ENCODE data around the gene GLT1D1.

GLT1D1 gene

GRCh38 chr12:128970110-128970509 is 116.8 kb downstream of the GLT1D1 start:
- Histone ChIP-seq H3K36me3 (no peaks in the 10 kb centered on the region), H3K4me3 (ENCODE audit: low read depth, low read length) (no peak overlapping the region), H3K27me3 (ENCODE audit: insufficient read depth, low read depth, severe bottlenecking) (no peaks in the 10 kb centered on the region), H3K9me3 (ENCODE audit: severe bottlenecking) (no peaks in the 10 kb centered on the region), H3K27ac (no peak overlapping the region)
- TF ChIP-seq, protein P1, sequence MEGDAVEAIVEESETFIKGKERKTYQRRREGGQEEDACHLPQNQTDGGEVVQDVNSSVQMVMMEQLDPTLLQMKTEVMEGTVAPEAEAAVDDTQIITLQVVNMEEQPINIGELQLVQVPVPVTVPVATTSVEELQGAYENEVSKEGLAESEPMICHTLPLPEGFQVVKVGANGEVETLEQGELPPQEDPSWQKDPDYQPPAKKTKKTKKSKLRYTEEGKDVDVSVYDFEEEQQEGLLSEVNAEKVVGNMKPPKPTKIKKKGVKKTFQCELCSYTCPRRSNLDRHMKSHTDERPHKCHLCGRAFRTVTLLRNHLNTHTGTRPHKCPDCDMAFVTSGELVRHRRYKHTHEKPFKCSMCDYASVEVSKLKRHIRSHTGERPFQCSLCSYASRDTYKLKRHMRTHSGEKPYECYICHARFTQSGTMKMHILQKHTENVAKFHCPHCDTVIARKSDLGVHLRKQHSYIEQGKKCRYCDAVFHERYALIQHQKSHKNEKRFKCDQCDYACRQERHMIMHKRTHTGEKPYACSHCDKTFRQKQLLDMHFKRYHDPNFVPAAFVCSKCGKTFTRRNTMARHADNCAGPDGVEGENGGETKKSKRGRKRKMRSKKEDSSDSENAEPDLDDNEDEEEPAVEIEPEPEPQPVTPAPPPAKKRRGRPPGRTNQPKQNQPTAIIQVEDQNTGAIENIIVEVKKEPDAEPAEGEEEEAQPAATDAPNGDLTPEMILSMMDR (IDR thresholded peaks at IDR 0.05; ENCODE audit: low read depth, low read length): no peak
- no peak for DNase-seq

DNA sequence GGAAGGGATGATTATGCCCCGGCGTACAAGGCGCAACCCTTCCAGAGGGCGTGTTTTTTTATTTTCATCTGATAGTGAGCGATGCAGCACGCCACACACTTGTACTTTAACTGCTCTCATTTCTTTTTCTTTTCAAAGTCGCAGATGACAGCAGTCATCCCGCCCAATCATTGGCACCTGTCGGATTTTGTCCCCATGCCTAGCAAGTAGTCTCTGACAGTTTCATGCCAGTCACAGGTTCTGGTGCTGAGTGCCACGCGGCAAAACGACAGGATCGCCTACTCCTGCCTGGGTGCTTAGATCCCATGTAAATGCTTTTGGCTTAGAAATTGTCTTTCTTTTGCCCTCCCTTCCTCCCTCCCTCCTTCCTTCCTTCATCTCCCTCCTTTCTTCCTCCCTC is 117.7 kb downstream of the GLT1D1 start:
- TF ChIP-seq, protein P1 (IDR thresholded peaks at IDR 0.05; ENCODE audit: low read depth, low read length): no peak
- no peak for DNase-seq
- no peaks in the 10 kb centered on the region for H3K36me3 ChIP-seq
- no peak overlapping the region for H3K4me3 ChIP-seq (ENCODE audit: low read depth, low read length)
- no peaks in the 10 kb centered on the region for H3K27me3 ChIP-seq (ENCODE audit: insufficient read depth, low read depth, severe bottlenecking)
- no peaks in the 10 kb centered on the region for H3K9me3 ChIP-seq (ENCODE audit: severe bottlenecking)
- no peak overlapping the region for H3K27ac ChIP-seq

DNA sequence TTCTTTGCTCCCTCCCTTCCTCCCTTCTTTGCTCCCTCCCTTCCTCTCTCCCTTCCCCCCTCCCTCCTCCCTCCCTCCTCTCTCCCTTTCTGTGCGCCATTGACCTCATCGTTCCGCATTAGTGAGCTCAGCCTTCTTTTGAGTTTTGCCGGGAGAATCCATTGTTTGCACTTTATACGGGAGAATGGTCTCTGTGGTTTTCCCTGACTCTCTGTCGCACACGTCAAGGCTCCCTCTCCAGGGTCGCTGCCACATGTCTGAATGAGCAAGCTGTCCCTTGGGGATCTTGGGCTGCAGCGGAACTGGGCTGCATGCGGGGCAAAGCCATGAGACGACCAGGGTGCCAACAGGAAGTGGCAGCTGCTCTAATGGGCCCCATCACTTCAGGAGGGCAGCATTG is 118.5 kb downstream of the GLT1D1 start:
- H3K27ac ChIP-seq: no peak overlapping the region
- TF ChIP-seq, protein P1 (IDR thresholded peaks at IDR 0.05; ENCODE audit: low read depth, low read length): no peak
- no peaks in the 10 kb centered on the region for H3K36me3 ChIP-seq
- H3K4me3 ChIP-seq (ENCODE audit: low read depth, low read length): no peak overlapping the region
- no peaks in the 10 kb centered on the region for H3K27me3 ChIP-seq (ENCODE audit: insufficient read depth, low read depth, severe bottlenecking)
- H3K9me3 ChIP-seq (ENCODE audit: severe bottlenecking): no peaks in the 10 kb centered on the region
- no peak for DNase-seq

DNA sequence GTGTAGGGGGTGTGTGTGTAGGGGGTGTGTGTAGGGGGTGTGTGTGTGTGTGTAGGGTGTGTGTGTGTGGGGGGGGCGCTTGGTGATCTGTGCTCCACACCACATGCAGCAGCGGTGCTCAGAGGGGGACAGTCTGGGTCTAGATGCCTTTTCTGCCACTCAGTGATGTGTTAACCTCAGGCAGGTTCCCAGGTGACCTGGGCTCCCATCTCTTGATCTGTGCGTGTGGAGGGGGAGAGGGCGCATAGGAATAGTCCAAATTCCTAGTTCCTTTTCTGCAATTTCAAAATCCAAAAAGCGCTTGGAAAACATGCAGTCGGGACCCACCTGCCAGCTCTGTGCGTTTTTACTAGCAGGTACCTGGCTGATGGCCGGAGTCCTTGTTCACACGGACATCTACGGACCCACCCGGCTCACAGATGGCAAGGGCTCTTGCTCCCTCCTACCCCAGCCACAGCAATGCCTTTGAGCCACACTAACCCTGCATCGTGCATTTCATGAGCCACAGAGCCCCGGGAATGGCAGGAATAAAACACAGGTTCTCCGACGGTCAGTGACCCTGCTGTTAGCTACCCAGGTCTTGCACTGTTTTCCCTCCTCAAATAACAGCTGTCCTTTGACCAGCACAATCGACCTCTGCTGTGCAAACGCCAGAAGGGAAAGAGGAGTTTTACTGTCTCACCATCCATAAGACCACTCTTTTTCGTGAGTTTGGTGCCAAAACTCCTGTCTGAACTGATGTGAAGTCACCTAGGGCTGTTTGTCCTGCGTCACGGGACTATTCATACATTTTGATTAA is 120.8 kb downstream of the GLT1D1 start:
- no peak for DNase-seq
- TF ChIP-seq, protein P1 (IDR thresholded peaks at IDR 0.05; ENCODE audit: low read depth, low read length): no peak
- no peak overlapping the region for H3K27ac ChIP-seq
- H3K27me3 ChIP-seq (ENCODE audit: insufficient read depth, low read depth, severe bottlenecking): no peaks in the 10 kb centered on the region
- no peak overlapping the region for H3K4me3 ChIP-seq (ENCODE audit: low read depth, low read length)
- no peaks in the 10 kb centered on the region for H3K36me3 ChIP-seq
- H3K9me3 ChIP-seq (ENCODE audit: severe bottlenecking): no peaks in the 10 kb centered on the region

DNA sequence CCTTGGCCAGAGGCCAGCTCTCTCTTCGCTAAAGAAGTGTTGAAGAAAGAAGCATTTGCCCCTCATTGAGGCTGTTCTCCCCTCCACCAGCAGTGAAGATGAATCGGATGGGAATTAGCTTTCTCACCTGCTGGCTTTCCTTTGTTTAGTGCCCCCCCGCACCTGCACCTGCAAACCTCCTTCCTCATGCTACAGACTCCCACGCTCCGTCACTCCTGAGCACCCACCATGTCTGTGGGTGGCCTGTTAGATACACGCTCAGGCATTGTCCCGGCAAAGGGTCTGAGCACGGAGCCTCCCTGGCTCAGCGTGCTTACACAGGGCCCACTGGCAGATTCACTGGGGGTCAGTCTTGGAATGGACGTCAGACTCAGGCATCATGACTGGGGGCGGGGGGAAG is 121.6 kb downstream of the GLT1D1 start:
- DNase-seq: no peak
- Histone ChIP-seq H3K9me3 (ENCODE audit: severe bottlenecking) (no peaks in the 10 kb centered on the region), H3K36me3 (no peaks in the 10 kb centered on the region), H3K4me3 (ENCODE audit: low read depth, low read length) (no peak overlapping the region), H3K27ac (no peak overlapping the region), H3K27me3 (ENCODE audit: insufficient read depth, low read depth, severe bottlenecking) (no peaks in the 10 kb centered on the region)
- TF ChIP-seq, protein P1 (IDR thresholded peaks at IDR 0.05; ENCODE audit: low read depth, low read length): no peak

All from WERI-Rb-1 (cell line).